Mesenchymal stem cell (in vitro differentiated cells and primary cell): ENCODE measurements around the gene CDK6.

Experiments used
- DNase-seq: peaks from one replicate; pipeline ENCODE4 v3.0.0-alpha.2; 2013
- H2AFZ ChIP-seq: one replicate; pipeline ENCODE4 v1.6.1; 2013; ENCODE audit warnings: low read depth, mild to moderate bottlenecking, control low read depth, inconsistent platforms, low read length, moderate library complexity
- H2AK5ac ChIP-seq: 2 replicates; pipeline ENCODE4 v1.6.1; 2013; ENCODE audit warnings: low read length, moderate library complexity, mild to moderate bottlenecking, inconsistent platforms; ENCODE audit not compliant: severe bottlenecking
- H2BK120ac ChIP-seq: one replicate; pipeline ENCODE4 v1.6.1; 2013; ENCODE audit warnings: low read depth, mild to moderate bottlenecking, inconsistent platforms, low read length, moderate library complexity
- H2BK12ac ChIP-seq, 2 experiments: one replicate each; pipeline ENCODE4 v1.6.1; 2013; ENCODE audit warnings: inconsistent platforms in 2 of 2, low read length in 2 of 2, mild to moderate bottlenecking in 2 of 2, moderate library complexity in 2 of 2, control low read depth in 1 of 2
- H2BK15ac ChIP-seq: one replicate; pipeline ENCODE4 v1.6.1; 2013; ENCODE audit warnings: mild to moderate bottlenecking, low read depth, inconsistent platforms; ENCODE audit not compliant: poor library complexity, severe bottlenecking
- H2BK5ac ChIP-seq: 2 replicates; pipeline ENCODE4 v1.6.1; 2013; ENCODE audit warnings: low read depth, mild to moderate bottlenecking, low read length, control low read depth, inconsistent platforms; ENCODE audit not compliant: poor library complexity, severe bottlenecking
- H3K14ac ChIP-seq, 2 experiments: one replicate each; pipeline ENCODE4 v1.6.1; 2013; ENCODE audit warnings: inconsistent platforms in 2 of 2, low read length in 2 of 2, control low read depth in 1 of 2, mild to moderate bottlenecking in 1 of 2, moderate library complexity in 1 of 2
- H3K18ac ChIP-seq, 2 experiments: one replicate each; pipeline ENCODE4 v1.6.1; 2013; ENCODE audit warnings: inconsistent platforms in 2 of 2, low read length in 2 of 2, control low read depth in 1 of 2, low read depth in 1 of 2, mild to moderate bottlenecking in 1 of 2
- H3K23ac ChIP-seq, 2 experiments: one replicate each; pipeline ENCODE4 v1.6.1; 2013; ENCODE audit warnings: inconsistent platforms in 2 of 2, low read length in 2 of 2, mild to moderate bottlenecking in 2 of 2, moderate library complexity in 2 of 2, control low read depth in 1 of 2
- H3K27ac ChIP-seq: 2 replicates; pipeline ENCODE4 v1.5.1; 2013; ENCODE audit warnings: mild to moderate bottlenecking, moderate library complexity, low read length, control low read depth, inconsistent platforms; ENCODE audit not compliant: poor library complexity, severe bottlenecking
- H3K27me3 ChIP-seq, 2 experiments: 2 replicates each; pipeline versions ENCODE4 v1.6.1 to v1.7.0; 2013; ENCODE audit warnings: low read length in 2 of 2, mild to moderate bottlenecking in 2 of 2, moderate library complexity in 2 of 2, control low read depth in 1 of 2, inconsistent platforms in 1 of 2; ENCODE audit not compliant: control insufficient read depth in 1 of 2, insufficient read depth in 1 of 2
- H3K36me3 ChIP-seq, 2 experiments: 2 replicates each; pipeline versions ENCODE4 v1.6.1 to v1.7.0; 2013; ENCODE audit warnings: low read length in 2 of 2, control low read depth in 1 of 2, inconsistent platforms in 1 of 2, low read depth in 1 of 2, mild to moderate bottlenecking in 1 of 2; ENCODE audit not compliant: insufficient read depth in 2 of 2, control insufficient read depth in 1 of 2
- H3K4ac ChIP-seq, 2 experiments: one replicate each; pipeline ENCODE4 v1.6.1; 2013; ENCODE audit warnings: inconsistent platforms in 2 of 2, low read length in 2 of 2, mild to moderate bottlenecking in 2 of 2, moderate library complexity in 2 of 2, control low read depth in 1 of 2, low read depth in 1 of 2
- H3K4me1 ChIP-seq: 2 replicates; pipeline ENCODE4 v1.6.1; 2013; ENCODE audit warnings: low read depth, low read length, control low read depth; ENCODE audit not compliant: control insufficient read depth, insufficient read depth
- H3K4me2 ChIP-seq: 2 replicates; pipeline ENCODE4 v1.6.1; 2013; ENCODE audit warnings: low read length, mild to moderate bottlenecking, inconsistent platforms; ENCODE audit not compliant: poor library complexity, severe bottlenecking
- H3K4me3 ChIP-seq, 2 experiments: 2 replicates each; pipeline versions ENCODE4 v1.5.1 to v1.7.0; 2013; ENCODE audit warnings: low read length in 2 of 2, mild to moderate bottlenecking in 2 of 2, control low read depth in 1 of 2, low read depth in 1 of 2; ENCODE audit not compliant: insufficient read depth in 1 of 2
- H3K79me1 ChIP-seq: replicated peaks from 2 replicates; pipeline ENCODE4 v1.6.1; 2013; ENCODE audit warnings: mild to moderate bottlenecking, control low read depth, low read length, inconsistent platforms; ENCODE audit not compliant: poor library complexity, severe bottlenecking
- H3K9ac ChIP-seq: 2 replicates; pipeline ENCODE4 v1.7.0; 2013; ENCODE audit warnings: mild to moderate bottlenecking, low read length, moderate library complexity
- H3K9me3 ChIP-seq: 2 replicates; pipeline ENCODE4 v1.7.0; 2013; ENCODE audit warnings: mild to moderate bottlenecking, low read length; ENCODE audit not compliant: control insufficient read depth
- H4K8ac ChIP-seq: one replicate; pipeline ENCODE4 v1.6.1; 2013; ENCODE audit warnings: inconsistent platforms, mild to moderate bottlenecking, low read length, moderate library complexity
- H4K91ac ChIP-seq: one replicate; pipeline ENCODE4 v1.6.1; 2013; ENCODE audit warnings: mild to moderate bottlenecking, low read length, inconsistent platforms
- WGBS: methylation state at CpG from one replicate; pipeline ENCODE4 v1.1.7; 2013; ENCODE audit warnings: mixed read lengths; 5-methylcytosine and 5-hydroxymethylcytosine counted together

CDK6 gene

GRCh38 chr7:92736870-92737269 is 99.5 kb downstream of the CDK6 start:
- no peak overlapping the region for H2BK5ac ChIP-seq
- H3K36me3 ChIP-seq, result no peaks in the 10 kb centered on the region
- no peak overlapping the region for H2AK5ac ChIP-seq
- H3K9ac ChIP-seq, result no peak overlapping the region
- H3K4me1 ChIP-seq, result peaks cover 8% of the 10 kb centered on the region
- peaks cover 10% of the 10 kb centered on the region for H3K79me1 ChIP-seq
- H2BK120ac ChIP-seq, result no peak overlapping the region
- H3K4me2 ChIP-seq, result no peak overlapping the region
- H3K27me3 ChIP-seq, result no peaks in the 10 kb centered on the region
- H2BK12ac ChIP-seq, result no peak overlapping the region
- H3K4ac ChIP-seq, result no peak overlapping the region
- no peak for DNase-seq
- no peak overlapping the region for H3K23ac ChIP-seq
- no peak overlapping the region for H4K8ac ChIP-seq
- H2AFZ ChIP-seq, result no peak overlapping the region
- H3K4me3 ChIP-seq, result no peak overlapping the region
- no peak overlapping the region for H3K14ac ChIP-seq
- no peak overlapping the region for H3K18ac ChIP-seq
- H3K27ac ChIP-seq, result no peak overlapping the region
- no peak overlapping the region for H2BK15ac ChIP-seq
- no peaks in the 10 kb centered on the region for H3K9me3 ChIP-seq
- H4K91ac ChIP-seq, result no peak overlapping the region
- WGBS, result 100% methylated on average over 3 of the region's 3 CpGs

- WGBS, result 59% methylated on average over 1 of the region's 3 CpGs
- Histone ChIP-seq H2AK5ac (no peak overlapping the region), H3K23ac (no peak overlapping the region), H4K91ac (no peak overlapping the region), H4K8ac (no peak overlapping the region), H2BK120ac (no peak overlapping the region), H2BK15ac (no peak overlapping the region), H3K79me1 (peaks cover 12% of the 10 kb centered on the region), H2BK5ac (no peak overlapping the region), H3K4me2 (no peak overlapping the region), H3K36me3 (no peaks in the 10 kb centered on the region), H3K18ac (no peak overlapping the region), H3K4ac (no peak overlapping the region), H3K27me3 (no peaks in the 10 kb centered on the region), H2AFZ (no peak overlapping the region), H2BK12ac (no peak overlapping the region), H3K27ac (no peak overlapping the region), H3K9ac (peak overlapping the region; percentile 24), H3K14ac (no peak overlapping the region), H3K4me1 (peaks cover 11% of the 10 kb centered on the region), H3K4me3 (no peak overlapping the region), H3K9me3 (no peaks in the 10 kb centered on the region)
- DNase-seq, result no peak
Measured at GRCh38 chr7:92735707-92736106, 100.7 kb downstream of the CDK6 start.

GRCh38 chr7:92732316-92733036 is 103.9 kb downstream of the CDK6 start:
- Histone ChIP-seq H3K18ac (no peak overlapping the region), H4K91ac (no peak overlapping the region), H3K9me3 (no peaks in the 10 kb centered on the region), H3K4ac (no peak overlapping the region), H3K4me2 (no peak overlapping the region), H2AK5ac (no peak overlapping the region), H3K27me3 (no peaks in the 10 kb centered on the region), H2BK12ac (no peak overlapping the region), H3K14ac (no peak overlapping the region), H2BK5ac (no peak overlapping the region), H3K4me3 (no peak overlapping the region), H2BK120ac (no peak overlapping the region), H2BK15ac (no peak overlapping the region), H3K4me1 (peaks cover 9% of the 10 kb centered on the region), H3K79me1 (peaks cover 16% of the 10 kb centered on the region), H3K23ac (no peak overlapping the region), H3K36me3 (no peaks in the 10 kb centered on the region), H2AFZ (no peak overlapping the region), H3K9ac (no peak overlapping the region), H4K8ac (no peak overlapping the region), H3K27ac (no peak overlapping the region)
- WGBS, result 93% methylated on average over 3 of the region's 4 CpGs
- DNase-seq, result no peak

GRCh38 chr7:92731335-92732063 is 104.9 kb downstream of the CDK6 start:
- Histone ChIP-seq H2AK5ac (peak overlapping the region; percentile 77), H3K27me3 (no peaks in the 10 kb centered on the region), H2AFZ (no peak overlapping the region), H3K14ac (no peak overlapping the region), H3K18ac (no peak overlapping the region), H3K4me1 (peaks cover 9% of the 10 kb centered on the region), H2BK12ac (no peak overlapping the region), H4K91ac (no peak overlapping the region), H2BK5ac (no peak overlapping the region), H3K27ac (peak overlapping the region; percentile 43), H4K8ac (peak overlapping the region; percentile 76), H3K36me3 (no peaks in the 10 kb centered on the region), H2BK120ac (no peak overlapping the region), H3K4me3 (no peak overlapping the region), H3K9ac (no peak overlapping the region), H3K23ac (no peak overlapping the region), H3K4ac (no peak overlapping the region), H3K9me3 (no peaks in the 10 kb centered on the region), H2BK15ac (no peak overlapping the region), H3K4me2 (no peak overlapping the region), H3K79me1 (peaks cover 17% of the 10 kb centered on the region)
- peak; percentile 53 for DNase-seq
- WGBS, result 18% methylated on average over 2 of the region's 2 CpGs
